GM12874 (cell line): ENCODE data around the gene DCDC1.

Experiments used
- CTCF ChIP-seq: IDR thresholded peaks from 2 replicates; pipeline ENCODE4 v1.5.1; 2011; ENCODE audit warnings: low read depth, mild to moderate bottlenecking, control low read depth, low read length, moderate library complexity; ENCODE audit not compliant: insufficient read depth

DCDC1 gene

GRCh38 chr11:31102316-31102715 is 267.2 kb downstream of the DCDC1 start:
- no peak for TF ChIP-seq CTCF

GRCh38 chr11:31096191-31096805 is 273.2 kb downstream of the DCDC1 start:
- no peak for TF ChIP-seq CTCF

- TF ChIP-seq CTCF, result no peak
Measured at GRCh38 chr11:31092638-31093037, 276.9 kb downstream of the DCDC1 start.

GRCh38 chr11:31089117-31089516 is 280.4 kb downstream of the DCDC1 start:
- TF ChIP-seq CTCF, result no peak

GRCh38 chr11:31069447-31070205 is 299.9 kb downstream of the DCDC1 start:
- TF ChIP-seq CTCF, result no peak

- no peak for TF ChIP-seq CTCF
Measured at GRCh38 chr11:31060880-31061279, 308.7 kb downstream of the DCDC1 start.

GRCh38 chr11:31059529-31059928 is 310.0 kb downstream of the DCDC1 start:
- TF ChIP-seq CTCF, result no peak
